OCI-LY3 (cell line): ENCODE measurements around the gene PRSS22.

ENCODE experiments used
- EZH2phosphoT487 ChIP-seq: fragments of 200-600 bp; shearing (Covaris generic); IDR thresholded peaks from 2 replicates; pipeline ENCODE4 v1.6.1; 2018; ENCODE audit warnings: antibody characterized with exemption, mixed run types, low read depth
- TF ChIP-seq, protein P1 (sequence below): fragments of 200-600, 300-600 bp; sonication (generic); IDR thresholded peaks from 2 replicates; pipeline ENCODE4 v1.5.1; 2014; ENCODE audit warnings: antibody characterized with exemption, low read length, low read depth

DNA sequence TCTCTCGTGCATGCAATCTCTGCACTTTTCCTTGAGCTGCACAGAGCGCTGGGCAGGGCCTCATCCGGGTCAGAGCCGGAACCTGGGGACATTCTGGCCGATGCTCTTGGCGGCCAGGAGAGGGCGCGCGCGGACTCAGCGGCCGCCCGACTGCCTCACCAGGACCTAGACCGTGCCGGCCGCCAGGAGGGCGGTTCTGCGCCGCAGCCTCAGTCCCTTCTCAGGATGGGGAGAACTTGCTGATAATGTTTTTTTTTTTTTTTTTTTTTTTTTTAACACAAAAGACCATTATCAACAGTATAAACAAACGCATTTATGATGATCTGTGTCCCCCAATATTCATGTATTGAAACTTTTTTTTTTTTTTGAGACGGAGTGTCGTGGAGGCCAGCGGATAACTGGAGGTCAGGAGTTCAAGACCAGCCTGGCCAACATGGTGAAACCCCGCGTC lies 17.0 kb upstream of the PRSS22 start:
- TF ChIP-seq, protein P1, sequence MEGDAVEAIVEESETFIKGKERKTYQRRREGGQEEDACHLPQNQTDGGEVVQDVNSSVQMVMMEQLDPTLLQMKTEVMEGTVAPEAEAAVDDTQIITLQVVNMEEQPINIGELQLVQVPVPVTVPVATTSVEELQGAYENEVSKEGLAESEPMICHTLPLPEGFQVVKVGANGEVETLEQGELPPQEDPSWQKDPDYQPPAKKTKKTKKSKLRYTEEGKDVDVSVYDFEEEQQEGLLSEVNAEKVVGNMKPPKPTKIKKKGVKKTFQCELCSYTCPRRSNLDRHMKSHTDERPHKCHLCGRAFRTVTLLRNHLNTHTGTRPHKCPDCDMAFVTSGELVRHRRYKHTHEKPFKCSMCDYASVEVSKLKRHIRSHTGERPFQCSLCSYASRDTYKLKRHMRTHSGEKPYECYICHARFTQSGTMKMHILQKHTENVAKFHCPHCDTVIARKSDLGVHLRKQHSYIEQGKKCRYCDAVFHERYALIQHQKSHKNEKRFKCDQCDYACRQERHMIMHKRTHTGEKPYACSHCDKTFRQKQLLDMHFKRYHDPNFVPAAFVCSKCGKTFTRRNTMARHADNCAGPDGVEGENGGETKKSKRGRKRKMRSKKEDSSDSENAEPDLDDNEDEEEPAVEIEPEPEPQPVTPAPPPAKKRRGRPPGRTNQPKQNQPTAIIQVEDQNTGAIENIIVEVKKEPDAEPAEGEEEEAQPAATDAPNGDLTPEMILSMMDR = peak; percentile 86
- no peak for TF ChIP-seq EZH2phosphoT487
